ENCODE data around the gene KCNJ2.

The KCNJ2 gene

GRCh38 chr17:70158591-70158990, 10.7 kb upstream of the KCNJ2 start:
- no peak for DNase-seq

- DNase-seq: no peak
Observed at GRCh38 chr17:70159980-70160379, 9.4 kb upstream of the KCNJ2 start.

- DNase-seq: no peak
Observed at GRCh38 chr17:70161519-70161918, 7.8 kb upstream of the KCNJ2 start.

- DNase-seq: no peak
Observed at GRCh38 chr17:70165383-70165782, 3.9 kb upstream of the KCNJ2 start.

GRCh38 chr17:70166615-70167014, 2.7 kb upstream of the KCNJ2 start:
- no peak for DNase-seq

- no peak for DNase-seq
Observed at GRCh38 chr17:70168044-70168976, 1.0 kb upstream of the KCNJ2 start.

- no peak for DNase-seq
Observed at GRCh38 chr17:70169709-70170597, 621 bp downstream of the KCNJ2 start.

GRCh38 chr17:70171159-70171558, 1.8 kb downstream of the KCNJ2 start:
- no peak for DNase-seq

- no peak for DNase-seq
Observed at GRCh38 chr17:70172449-70172848, 3.1 kb downstream of the KCNJ2 start.

GRCh38 chr17:70172923-70173322, 3.6 kb downstream of the KCNJ2 start:
- DNase-seq: no peak

- DNase-seq: no peak
Observed at GRCh38 chr17:70173681-70174080, 4.3 kb downstream of the KCNJ2 start.

GRCh38 chr17:70181376-70181775, 12.0 kb downstream of the KCNJ2 start:
- no peak for DNase-seq

GRCh38 chr17:70181866-70182265, 12.5 kb downstream of the KCNJ2 start:
- no peak for DNase-seq

- DNase-seq: no peak
Observed at GRCh38 chr17:70183508-70183907, 14.2 kb downstream of the KCNJ2 start.

- no peak for DNase-seq
Observed at GRCh38 chr17:70184207-70184606, 14.9 kb downstream of the KCNJ2 start.

GRCh38 chr17:70184770-70185169, 15.4 kb downstream of the KCNJ2 start:
- no peak for DNase-seq

- DNase-seq: no peak
Observed at GRCh38 chr17:70185285-70185684, 16.0 kb downstream of the KCNJ2 start.

GRCh38 chr17:70187383-70187782, 18.1 kb downstream of the KCNJ2 start:
- no peak for DNase-seq

GRCh38 chr17:70190959-70191805, 21.9 kb downstream of the KCNJ2 start:
- DNase-seq: no peak

GRCh38 chr17:70195091-70195490, 25.8 kb downstream of the KCNJ2 start:
- DNase-seq: no peak

GRCh38 chr17:70201872-70202419, 32.6 kb downstream of the KCNJ2 start:
- DNase-seq: no peak

GRCh38 chr17:70202840-70203239, 33.5 kb downstream of the KCNJ2 start:
- no peak for DNase-seq
